Activated naive CD4-positive, alpha-beta T cell treated with anti-CD3 and anti-CD28 coated beads, Interleukin-2, amount 10 ng/mL, durations not matched to agents 5 hours and 36 hours (primary cell): Measurements from ENCODE around the gene RSRC2. TPM values are rescaled to one million over a fixed set of nuclear protein-coding genes. Genes with fewer than 3 reads are reported as not detected.

Source experiments
- total RNA-seq, 2 experiments: library from RNA; stranded (reverse); gene quantifications; one replicate each; pipeline ENCODE4 v1.2.3, GENCODE V29; 2021

Gene RSRC2
- 10 to 100 TPM; 81.8 to 90.3 TPM for total RNA-seq

GRCh38 chr12:122526683-122527477 is at the start of gene RSRC2, which contains the start of gene KNTC1:
TSS of gene RSRC2 (minus strand) at chr12:122526936. CDS start at chr12:122526853, 83 bp downstream.
TSS of gene KNTC1 (plus strand) at chr12:122527249. CDS start at chr12:122530064, 2,815 bp downstream.

GRCh38 chr12:122500685-122501488 is 25.8 kb downstream of the RSRC2 start, which contains the start of gene ZCCHC8:
TSS of gene ZCCHC8 (minus strand) at chr12:122500932. CDS start at chr12:122500840, 92 bp downstream.

Other genes with a start within 250 kb of the RSRC2 start
- gene CLIP1, start 104.3 kb downstream of the RSRC2 start, total RNA-seq = 10 to 100 TPM; 60.2 to 63.3 TPM
- 10 to 100 TPM; 39.5 to 39.8 TPM for gene ZCCHC8, start 26.0 kb downstream of the RSRC2 start, total RNA-seq
- gene KNTC1, start 313 bp upstream of the RSRC2 start, total RNA-seq = 10 to 100 TPM; 89.9 to 92.2 TPM
- not detected for gene HCAR2, start 176.4 kb upstream of the RSRC2 start, total RNA-seq
- gene HCAR3, start 189.9 kb upstream of the RSRC2 start, total RNA-seq = not detected
- under 1 TPM; 0.46 to 0.58 TPM for gene HCAR1, start 203.9 kb upstream of the RSRC2 start, total RNA-seq
- 10 to 100 TPM; 49.0 to 50.9 TPM for gene DENR, start 225.9 kb upstream of the RSRC2 start, total RNA-seq
- gene CCDC62, start 247.6 kb upstream of the RSRC2 start, total RNA-seq = under 1 TPM; 0.51 to 0.78 TPM